ENCODE measurements around the gene IP6K3. TPM values are rescaled to one million over a fixed set of nuclear protein-coding genes. Genes with fewer than 3 reads are reported as not detected.

IP6K3 gene
- total and polyA plus RNA-seq, 2 donors: 0.28 to 6.6 TPM

DNA sequence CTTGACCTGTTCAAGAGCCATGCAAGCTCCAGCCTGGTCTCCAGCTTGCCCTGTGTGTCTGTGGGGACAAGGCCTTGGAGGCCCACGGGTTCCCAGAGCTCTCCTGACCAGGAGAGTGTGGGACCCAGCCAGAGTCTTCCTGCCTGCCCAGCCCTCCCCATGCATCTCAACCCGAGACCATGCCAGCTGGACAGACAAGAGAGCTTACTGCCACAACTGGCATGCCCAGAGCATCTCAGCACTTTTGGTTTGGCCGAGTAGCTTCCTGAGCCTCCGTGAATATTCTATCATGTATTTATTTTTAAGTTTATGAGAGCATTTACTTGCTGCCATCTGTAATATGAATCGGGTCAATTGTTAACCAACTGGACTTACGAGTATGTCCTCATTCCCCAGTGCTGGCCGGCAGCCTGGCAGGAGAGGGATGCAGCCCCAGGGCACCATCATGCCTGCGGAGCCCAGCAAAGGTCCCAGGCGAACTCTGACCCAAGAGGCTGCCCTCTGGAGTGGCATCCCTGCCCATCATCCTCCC lies 14.9 kb downstream of the IP6K3 start:
- no peak overlapping the region for H3K4me3 ChIP-seq (ENCODE audit: low read length in 2 of 2)
- H3K36me3 ChIP-seq (ENCODE audit: control insufficient read depth in 2 of 2, insufficient read depth in 2 of 2, low read length in 1 of 2): no peaks in the 10 kb centered on the region
- peaks cover 0 to 5% of the 10 kb centered on the region in 2 donors for H3K27me3 ChIP-seq (ENCODE audit: control insufficient read depth in 2 of 2, insufficient read depth in 1 of 2, low read length in 1 of 2)
- H3K4me1 ChIP-seq (ENCODE audit: control insufficient read depth in 2 of 2, insufficient read depth in 2 of 2, low read length in 2 of 2): no peaks in the 10 kb centered on the region
- no peak for DNase-seq (ENCODE audit: low read depth in 6 of 9, low spot score in 9 of 9)
- WGBS: 95% methylated on average over 9 of the region's 9 CpGs
- H3K9me3 ChIP-seq (ENCODE audit: control insufficient read depth in 2 of 2, insufficient read depth in 1 of 2, low read length in 1 of 2): no peaks in the 10 kb centered on the region
- no peak overlapping the region for H3K27ac ChIP-seq (ENCODE audit: low read depth in 1 of 2, low read length in 1 of 2)

DNA sequence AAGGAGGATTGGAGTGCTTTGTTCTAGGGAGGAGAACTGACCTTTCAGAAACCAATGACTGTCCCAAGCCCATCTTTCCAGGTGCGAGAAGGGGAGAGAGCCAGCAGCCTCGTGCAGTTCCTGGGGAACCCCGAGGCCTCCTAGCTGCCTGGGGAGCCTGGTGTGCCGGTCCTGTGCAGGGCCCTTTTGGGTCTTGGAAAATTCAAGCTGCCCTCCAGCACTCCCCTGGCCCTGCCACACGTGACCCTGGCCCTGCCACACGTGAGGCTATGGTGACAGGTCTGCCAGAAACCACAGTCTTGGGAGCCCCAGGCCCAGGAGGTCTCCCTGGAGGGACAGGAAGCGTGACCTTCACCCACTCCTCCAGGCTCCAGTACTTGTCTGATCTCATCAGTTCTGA lies 15.7 kb downstream of the IP6K3 start:
- no peaks in the 10 kb centered on the region for H3K4me1 ChIP-seq (ENCODE audit: control insufficient read depth in 2 of 2, insufficient read depth in 2 of 2, low read length in 2 of 2)
- H3K27ac ChIP-seq (ENCODE audit: low read depth in 1 of 2, low read length in 1 of 2): no peak overlapping the region
- peaks cover 0 to 6% of the 10 kb centered on the region in 2 donors for H3K27me3 ChIP-seq (ENCODE audit: control insufficient read depth in 2 of 2, insufficient read depth in 1 of 2, low read length in 1 of 2)
- WGBS: 92% methylated on average over 7 of the region's 7 CpGs
- H3K9me3 ChIP-seq (ENCODE audit: control insufficient read depth in 2 of 2, insufficient read depth in 1 of 2, low read length in 1 of 2): no peaks in the 10 kb centered on the region
- DNase-seq (ENCODE audit: low read depth in 6 of 9, low spot score in 9 of 9): no peak
- no peak overlapping the region for H3K4me3 ChIP-seq (ENCODE audit: low read length in 2 of 2)
- no peaks in the 10 kb centered on the region for H3K36me3 ChIP-seq (ENCODE audit: control insufficient read depth in 2 of 2, insufficient read depth in 2 of 2, low read length in 1 of 2)

GRCh38 chr6:33730611-33731010 lies 16.1 kb downstream of the IP6K3 start:
- Histone ChIP-seq H3K27me3 (ENCODE audit: control insufficient read depth in 2 of 2, insufficient read depth in 1 of 2, low read length in 1 of 2) (peaks cover 0 to 6% of the 10 kb centered on the region in 2 donors), H3K4me3 (ENCODE audit: low read length in 2 of 2) (no peak overlapping the region), H3K9me3 (ENCODE audit: control insufficient read depth in 2 of 2, insufficient read depth in 1 of 2, low read length in 1 of 2) (no peaks in the 10 kb centered on the region), H3K27ac (ENCODE audit: low read depth in 1 of 2, low read length in 1 of 2) (no peak overlapping the region), H3K36me3 (ENCODE audit: control insufficient read depth in 2 of 2, insufficient read depth in 2 of 2, low read length in 1 of 2) (no peaks in the 10 kb centered on the region), H3K4me1 (ENCODE audit: control insufficient read depth in 2 of 2, insufficient read depth in 2 of 2, low read length in 2 of 2) (no peaks in the 10 kb centered on the region)
- no peak for DNase-seq (ENCODE audit: low read depth in 6 of 9, low spot score in 9 of 9)
- WGBS: 96% methylated on average over 10 of the region's 10 CpGs

GRCh38 chr6:33729059-33729458 lies 17.6 kb downstream of the IP6K3 start:
- DNase-seq (ENCODE audit: low read depth in 6 of 9, low spot score in 9 of 9): no peak
- Histone ChIP-seq H3K4me1 (ENCODE audit: control insufficient read depth in 2 of 2, insufficient read depth in 2 of 2, low read length in 2 of 2) (peaks cover 0 to 3% of the 10 kb centered on the region in 2 donors), H3K27ac (ENCODE audit: low read depth in 1 of 2, low read length in 1 of 2) (no peak overlapping the region), H3K36me3 (ENCODE audit: control insufficient read depth in 2 of 2, insufficient read depth in 2 of 2, low read length in 1 of 2) (no peaks in the 10 kb centered on the region), H3K4me3 (ENCODE audit: low read length in 2 of 2) (no peak overlapping the region), H3K9me3 (ENCODE audit: control insufficient read depth in 2 of 2, insufficient read depth in 1 of 2, low read length in 1 of 2) (no peaks in the 10 kb centered on the region), H3K27me3 (ENCODE audit: control insufficient read depth in 2 of 2, insufficient read depth in 1 of 2, low read length in 1 of 2) (peaks cover 0 to 9% of the 10 kb centered on the region in 2 donors)
- 92% methylated on average over 6 of the region's 6 CpGs for WGBS

DNA sequence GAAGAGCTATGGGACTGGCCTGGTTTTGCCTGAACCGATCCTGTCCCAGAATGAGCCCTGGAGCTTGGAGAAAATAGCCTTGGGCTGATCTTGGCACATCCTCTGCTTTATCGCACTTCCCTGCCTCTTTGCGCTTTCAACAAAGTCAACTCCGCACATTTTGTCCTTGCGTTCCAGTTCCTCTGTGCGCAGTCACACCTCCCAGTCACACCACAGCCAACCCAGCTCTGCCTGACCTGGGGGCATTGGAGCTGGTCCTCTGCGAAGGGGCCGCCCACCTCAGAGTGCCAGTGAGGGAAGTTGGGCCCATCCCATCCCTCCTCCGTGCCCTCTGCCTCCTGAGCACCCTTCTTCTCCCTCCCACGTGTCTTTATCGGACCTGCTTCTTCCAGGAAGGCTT lies 18.3 kb downstream of the IP6K3 start:
- Histone ChIP-seq H3K36me3 (ENCODE audit: control insufficient read depth in 2 of 2, insufficient read depth in 2 of 2, low read length in 1 of 2) (no peaks in the 10 kb centered on the region), H3K27ac (ENCODE audit: low read depth in 1 of 2, low read length in 1 of 2) (no peak overlapping the region), H3K4me3 (ENCODE audit: low read length in 2 of 2) (no peak overlapping the region), H3K27me3 (ENCODE audit: control insufficient read depth in 2 of 2, insufficient read depth in 1 of 2, low read length in 1 of 2) (peaks cover 0 to 14% of the 10 kb centered on the region in 2 donors), H3K4me1 (ENCODE audit: control insufficient read depth in 2 of 2, insufficient read depth in 2 of 2, low read length in 2 of 2) (peaks cover 0 to 3% of the 10 kb centered on the region in 2 donors), H3K9me3 (ENCODE audit: control insufficient read depth in 2 of 2, insufficient read depth in 1 of 2, low read length in 1 of 2) (no peaks in the 10 kb centered on the region)
- no peak for DNase-seq (ENCODE audit: low read depth in 6 of 9, low spot score in 9 of 9)
- WGBS: 91% methylated on average over 11 of the region's 11 CpGs

DNA sequence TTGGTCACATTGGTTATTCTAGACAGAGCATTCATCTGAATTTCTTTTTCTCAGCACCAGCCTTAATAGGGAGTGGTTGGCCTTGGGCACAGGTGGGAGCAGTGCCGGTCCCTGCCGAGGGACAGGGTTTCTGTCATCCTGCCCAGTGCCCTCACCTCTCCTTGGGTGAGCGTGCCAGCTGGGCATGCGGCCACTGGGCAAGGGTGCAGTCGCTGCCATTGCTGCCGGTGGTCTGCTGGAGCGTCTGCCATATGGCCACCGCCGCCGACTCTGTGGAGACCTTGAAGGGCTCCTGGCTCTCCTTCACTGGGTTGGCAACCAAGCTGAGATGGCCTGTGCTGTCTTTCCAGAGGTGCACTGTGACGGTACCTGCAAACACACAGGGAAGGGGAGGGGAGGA lies 18.8 kb downstream of the IP6K3 start:
- peaks cover 0 to 3% of the 10 kb centered on the region in 2 donors for H3K4me1 ChIP-seq (ENCODE audit: control insufficient read depth in 2 of 2, insufficient read depth in 2 of 2, low read length in 2 of 2)
- no peaks in the 10 kb centered on the region for H3K36me3 ChIP-seq (ENCODE audit: control insufficient read depth in 2 of 2, insufficient read depth in 2 of 2, low read length in 1 of 2)
- H3K9me3 ChIP-seq (ENCODE audit: control insufficient read depth in 2 of 2, insufficient read depth in 1 of 2, low read length in 1 of 2): no peaks in the 10 kb centered on the region
- H3K27me3 ChIP-seq (ENCODE audit: control insufficient read depth in 2 of 2, insufficient read depth in 1 of 2, low read length in 1 of 2): peaks cover 0 to 14% of the 10 kb centered on the region in 2 donors
- H3K4me3 ChIP-seq (ENCODE audit: low read length in 2 of 2): no peak overlapping the region
- H3K27ac ChIP-seq (ENCODE audit: low read depth in 1 of 2, low read length in 1 of 2): no peak overlapping the region
- DNase-seq (ENCODE audit: low read depth in 6 of 9, low spot score in 9 of 9): no peak
- WGBS: 94% methylated on average over 11 of the region's 11 CpGs

- 96% methylated on average over 7 of the region's 7 CpGs for WGBS
- H3K4me1 ChIP-seq (ENCODE audit: control insufficient read depth in 2 of 2, insufficient read depth in 2 of 2, low read length in 2 of 2): peaks cover 0 to 3% of the 10 kb centered on the region in 2 donors
- peaks cover 0 to 22% of the 10 kb centered on the region in 2 donors for H3K27me3 ChIP-seq (ENCODE audit: control insufficient read depth in 2 of 2, insufficient read depth in 1 of 2, low read length in 1 of 2)
- H3K4me3 ChIP-seq (ENCODE audit: low read length in 2 of 2): no peak overlapping the region
- H3K9me3 ChIP-seq (ENCODE audit: control insufficient read depth in 2 of 2, insufficient read depth in 1 of 2, low read length in 1 of 2): no peaks in the 10 kb centered on the region
- DNase-seq (ENCODE audit: low read depth in 6 of 9, low spot score in 9 of 9): no peak
- H3K36me3 ChIP-seq (ENCODE audit: control insufficient read depth in 2 of 2, insufficient read depth in 2 of 2, low read length in 1 of 2): no peaks in the 10 kb centered on the region
- H3K27ac ChIP-seq (ENCODE audit: low read depth in 1 of 2, low read length in 1 of 2): no peak overlapping the region
Measured at GRCh38 chr6:33727126-33727525, 19.6 kb downstream of the IP6K3 start.

- WGBS: 90% methylated on average over 15 of the region's 15 CpGs
- DNase-seq (ENCODE audit: low read depth in 6 of 9, low spot score in 9 of 9): no peak
- H3K9me3 ChIP-seq (ENCODE audit: control insufficient read depth in 2 of 2, insufficient read depth in 1 of 2, low read length in 1 of 2): no peaks in the 10 kb centered on the region
- peaks cover 0 to 22% of the 10 kb centered on the region in 2 donors for H3K27me3 ChIP-seq (ENCODE audit: control insufficient read depth in 2 of 2, insufficient read depth in 1 of 2, low read length in 1 of 2)
- peaks cover 0 to 3% of the 10 kb centered on the region in 2 donors for H3K4me1 ChIP-seq (ENCODE audit: control insufficient read depth in 2 of 2, insufficient read depth in 2 of 2, low read length in 2 of 2)
- no peaks in the 10 kb centered on the region for H3K36me3 ChIP-seq (ENCODE audit: control insufficient read depth in 2 of 2, insufficient read depth in 2 of 2, low read length in 1 of 2)
- H3K27ac ChIP-seq (ENCODE audit: low read depth in 1 of 2, low read length in 1 of 2): no peak overlapping the region
- H3K4me3 ChIP-seq (ENCODE audit: low read length in 2 of 2): no peak overlapping the region
Measured at GRCh38 chr6:33726696-33727095, 20.0 kb downstream of the IP6K3 start.

GRCh38 chr6:33725891-33726673 lies 20.6 kb downstream of the IP6K3 start:
- no peak overlapping the region for H3K4me3 ChIP-seq (ENCODE audit: low read length in 2 of 2)
- H3K27ac ChIP-seq (ENCODE audit: low read depth in 1 of 2, low read length in 1 of 2): no peak overlapping the region
- 87% methylated on average over 7 of the region's 7 CpGs for WGBS
- H3K4me1 ChIP-seq (ENCODE audit: control insufficient read depth in 2 of 2, insufficient read depth in 2 of 2, low read length in 2 of 2): peaks cover 0 to 3% of the 10 kb centered on the region in 2 donors
- H3K27me3 ChIP-seq (ENCODE audit: control insufficient read depth in 2 of 2, insufficient read depth in 1 of 2, low read length in 1 of 2): peaks cover 0 to 22% of the 10 kb centered on the region in 2 donors
- H3K36me3 ChIP-seq (ENCODE audit: control insufficient read depth in 2 of 2, insufficient read depth in 2 of 2, low read length in 1 of 2): no peaks in the 10 kb centered on the region
- no peaks in the 10 kb centered on the region for H3K9me3 ChIP-seq (ENCODE audit: control insufficient read depth in 2 of 2, insufficient read depth in 1 of 2, low read length in 1 of 2)
- no peak for DNase-seq (ENCODE audit: low read depth in 6 of 9, low spot score in 9 of 9)

Data from thymus (tissue), 11 donors.